ENCODE measurements around the gene LEMD2. TPM values are rescaled to one million over a fixed set of nuclear protein-coding genes. Genes with fewer than 3 reads are reported as not detected.

The LEMD2 gene
- total and polyA plus RNA-seq, 10 donors: 38.6 to 97.6 (median 61.6) TPM

DNA sequence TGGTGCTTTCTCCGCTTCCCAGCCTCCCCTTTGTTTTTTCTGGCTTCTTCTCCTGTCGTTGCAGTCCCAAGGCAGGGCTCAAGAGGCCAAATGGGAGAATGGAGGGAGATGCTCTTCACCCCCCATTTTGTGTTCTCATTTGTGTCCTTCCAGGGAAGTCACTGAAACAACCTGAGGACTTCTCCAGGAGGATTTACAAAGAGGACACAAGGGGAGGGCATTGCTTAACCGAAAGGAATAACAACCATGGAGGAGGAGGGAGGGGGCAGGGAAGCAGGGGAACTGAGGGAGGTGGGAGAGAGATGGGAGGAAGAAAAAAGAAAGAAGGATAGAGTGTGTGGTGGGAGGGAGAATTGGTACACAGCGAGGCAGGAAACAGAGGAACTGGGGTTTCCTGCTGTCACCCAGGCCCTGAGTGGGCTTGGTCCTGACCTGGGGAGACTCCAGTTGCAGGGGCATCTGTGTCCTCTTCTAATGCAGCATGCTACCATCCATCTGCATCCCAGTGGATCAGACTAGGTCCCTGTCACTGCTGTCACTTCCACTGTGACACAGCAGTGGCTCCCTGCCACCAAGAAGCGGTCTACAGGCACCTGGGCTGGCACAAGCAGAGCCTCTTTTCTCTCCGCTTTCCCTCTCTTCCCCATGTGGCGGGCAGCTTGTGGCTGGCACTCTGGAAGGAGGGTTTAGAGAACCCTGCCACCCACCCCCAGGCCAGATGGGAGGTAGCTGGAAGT, 32.0 kb upstream of the LEMD2 start:
- intact Hi-C loops (cut with DNase I; ENCODE audit: low total_unique reads): no loop called here
- WGBS, 5 donors: 40 to 64% (median 48%) methylated on average over 7 of the region's 7 CpGs
- peaks cover 0 to 7% (median 0%) of the 10 kb centered on the region in 6 donors for H3K4me1 ChIP-seq

DNA sequence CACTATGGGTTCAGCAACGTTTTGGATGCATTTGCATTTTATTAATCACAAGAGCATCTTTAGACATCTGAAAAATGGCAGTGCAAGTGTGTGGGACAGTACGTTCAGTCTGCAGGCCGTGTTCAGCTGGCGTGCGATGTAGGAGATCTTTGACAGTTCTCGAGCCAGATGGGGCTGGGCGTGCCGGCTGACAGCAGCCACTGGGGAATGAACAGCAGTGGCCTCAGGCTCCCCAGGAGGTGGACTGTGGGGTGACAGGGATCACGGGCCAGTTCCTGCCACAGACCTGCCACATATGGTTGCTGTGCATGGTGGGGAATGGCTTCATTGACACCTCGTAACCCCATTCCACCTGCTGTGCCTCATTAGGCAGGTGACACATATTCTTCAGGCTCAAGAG, 31.3 kb upstream of the LEMD2 start:
- no peak overlapping the region for H3K4me3 ChIP-seq
- no peak overlapping the region for H3K27ac ChIP-seq
- no peaks in the 10 kb centered on the region for H3K36me3 ChIP-seq
- H3K4me1 ChIP-seq: peaks cover 0 to 7% (median 0%) of the 10 kb centered on the region in 6 donors
- intact Hi-C loops (cut with DNase I; ENCODE audit: low total_unique reads): no loop called here
- TF ChIP-seq, protein P1, sequence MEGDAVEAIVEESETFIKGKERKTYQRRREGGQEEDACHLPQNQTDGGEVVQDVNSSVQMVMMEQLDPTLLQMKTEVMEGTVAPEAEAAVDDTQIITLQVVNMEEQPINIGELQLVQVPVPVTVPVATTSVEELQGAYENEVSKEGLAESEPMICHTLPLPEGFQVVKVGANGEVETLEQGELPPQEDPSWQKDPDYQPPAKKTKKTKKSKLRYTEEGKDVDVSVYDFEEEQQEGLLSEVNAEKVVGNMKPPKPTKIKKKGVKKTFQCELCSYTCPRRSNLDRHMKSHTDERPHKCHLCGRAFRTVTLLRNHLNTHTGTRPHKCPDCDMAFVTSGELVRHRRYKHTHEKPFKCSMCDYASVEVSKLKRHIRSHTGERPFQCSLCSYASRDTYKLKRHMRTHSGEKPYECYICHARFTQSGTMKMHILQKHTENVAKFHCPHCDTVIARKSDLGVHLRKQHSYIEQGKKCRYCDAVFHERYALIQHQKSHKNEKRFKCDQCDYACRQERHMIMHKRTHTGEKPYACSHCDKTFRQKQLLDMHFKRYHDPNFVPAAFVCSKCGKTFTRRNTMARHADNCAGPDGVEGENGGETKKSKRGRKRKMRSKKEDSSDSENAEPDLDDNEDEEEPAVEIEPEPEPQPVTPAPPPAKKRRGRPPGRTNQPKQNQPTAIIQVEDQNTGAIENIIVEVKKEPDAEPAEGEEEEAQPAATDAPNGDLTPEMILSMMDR (IDR thresholded peaks at IDR 0.05 in 8 of 11, conservative IDR thresholded peaks at IDR 0.05 in 3 of 11): no peak
- TF ChIP-seq POLR2A (IDR thresholded peaks at IDR 0.05) (no peak), POLR2AphosphoS5 (IDR thresholded peaks at IDR 0.05) (no peak)
- H3K9me3 ChIP-seq: no peaks in the 10 kb centered on the region
- H3K27me3 ChIP-seq (replicated peaks in 1 of 7): peaks cover 0 to 21% (median 0%) of the 10 kb centered on the region in 7 donors
- 78 to 83% (median 80%) methylated on average over 10 of the region's 10 CpGs for WGBS, 5 donors
- DNase-seq: no peak

More for the DNA sequence above, 32.0 kb upstream of the LEMD2 start:
- no peak for DNase-seq
- no peak overlapping the region for H3K4me3 ChIP-seq
- no peaks in the 10 kb centered on the region for H3K36me3 ChIP-seq
- no peaks in the 10 kb centered on the region for H3K9me3 ChIP-seq
- no peak overlapping the region for H3K27ac ChIP-seq
- H3K27me3 ChIP-seq (replicated peaks in 1 of 7): peaks cover 0 to 14% (median 0%) of the 10 kb centered on the region in 7 donors
- no peak for TF ChIP-seq POLR2AphosphoS5 (IDR thresholded peaks at IDR 0.05)
- TF ChIP-seq POLR2A (IDR thresholded peaks at IDR 0.05): no peak
- TF ChIP-seq, protein P1 (IDR thresholded peaks at IDR 0.05 in 8 of 11, conservative IDR thresholded peaks at IDR 0.05 in 3 of 11): no peak

DNA sequence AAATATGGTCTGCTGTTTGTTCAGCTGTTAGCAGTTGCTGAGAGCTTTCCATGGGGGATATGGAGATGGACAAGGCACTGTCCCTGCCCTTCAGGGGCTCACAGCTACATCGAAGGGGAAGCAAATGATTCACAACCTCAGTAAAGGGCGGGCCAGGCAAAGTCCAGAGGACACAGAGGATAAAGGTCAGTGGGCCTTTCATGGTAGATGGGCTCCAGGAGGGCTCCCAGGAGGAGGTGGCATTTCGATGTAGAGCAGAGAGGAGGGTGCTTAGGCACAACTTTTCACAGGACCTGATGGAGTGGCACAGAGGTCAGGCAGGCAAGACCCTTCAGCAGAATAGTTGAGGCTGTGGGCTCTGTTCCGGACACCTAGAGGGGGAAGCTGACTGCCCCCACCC, 30.1 kb upstream of the LEMD2 start:
- Histone ChIP-seq H3K4me1 (no peaks in the 10 kb centered on the region), H3K4me3 (no peak overlapping the region), H3K9me3 (no peaks in the 10 kb centered on the region), H3K27me3 (replicated peaks in 1 of 7) (peaks cover 0 to 33% (median 4%) of the 10 kb centered on the region in 7 donors), H3K27ac (no peak overlapping the region), H3K36me3 (no peaks in the 10 kb centered on the region)
- TF ChIP-seq, protein P1 (IDR thresholded peaks at IDR 0.05 in 8 of 11, conservative IDR thresholded peaks at IDR 0.05 in 3 of 11): no peak
- TF ChIP-seq POLR2A (IDR thresholded peaks at IDR 0.05): no peak
- TF ChIP-seq POLR2AphosphoS5 (IDR thresholded peaks at IDR 0.05): no peak
- intact Hi-C loops (cut with DNase I; ENCODE audit: low total_unique reads): no loop called here
- no peak for DNase-seq
- 79 to 89% (median 83%) methylated on average over 4 of the region's 4 CpGs for WGBS, 5 donors

DNA sequence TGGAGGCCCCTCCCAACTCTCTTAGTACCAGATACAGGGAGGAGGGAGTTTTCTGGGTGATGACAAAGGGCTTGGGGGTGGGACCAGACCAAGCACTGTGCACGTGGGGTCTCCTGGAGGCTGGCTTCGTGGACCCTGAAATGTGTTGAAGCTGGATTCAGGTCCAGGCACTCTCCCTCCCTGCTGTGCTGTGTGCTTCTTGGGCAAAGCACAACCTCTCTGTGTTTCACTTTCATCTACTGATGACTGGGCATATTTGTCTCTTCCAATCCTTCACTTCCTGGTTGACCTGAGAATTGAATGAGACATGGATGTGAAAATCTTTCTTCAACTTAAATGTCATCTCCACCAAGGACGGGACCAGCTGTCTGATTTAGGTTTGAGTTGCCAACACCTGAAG, 29.4 kb upstream of the LEMD2 start:
- TF ChIP-seq, protein P1 (IDR thresholded peaks at IDR 0.05 in 8 of 11, conservative IDR thresholded peaks at IDR 0.05 in 3 of 11): no peak
- TF ChIP-seq POLR2AphosphoS5 (IDR thresholded peaks at IDR 0.05): no peak
- no peak for TF ChIP-seq POLR2A (IDR thresholded peaks at IDR 0.05)
- Histone ChIP-seq H3K9me3 (no peaks in the 10 kb centered on the region), H3K4me1 (no peaks in the 10 kb centered on the region), H3K27me3 (replicated peaks in 1 of 7) (peaks cover 0 to 40% (median 12%) of the 10 kb centered on the region in 7 donors), H3K36me3 (no peaks in the 10 kb centered on the region), H3K4me3 (no peak overlapping the region), H3K27ac (no peak overlapping the region)
- intact Hi-C loops (cut with DNase I; ENCODE audit: low total_unique reads): no loop called here
- DNase-seq: no peak
- 59 to 81% (median 71%) methylated on average over 3 of the region's 3 CpGs for WGBS, 5 donors
